Fibroblast of pulmonary artery (primary cell): ENCODE results near the gene FDCSP.
"Not testable (repeated sequence)": the region's sequence is repeated elsewhere in the genome, so short reads cannot be mapped to it uniquely, and the experiment has no call there.

Experiments used
- DNase-seq: peaks from one replicate; pipeline ENCODE4 v3.0.0-alpha.2; 2010; ENCODE audit warnings: low read depth
- H3K4me3 ChIP-seq: replicated peaks from 2 replicates; pipeline ENCODE4 v1.5.1; 2011; ENCODE audit warnings: low read depth, mild to moderate bottlenecking, control low read depth, low read length, moderate library complexity
- CTCF ChIP-seq: IDR thresholded peaks from 2 replicates; pipeline ENCODE4 v1.5.1; 2011; ENCODE audit warnings: mild to moderate bottlenecking, control low read depth, low read length, inconsistent platforms; ENCODE audit errors: missing control alignments

FDCSP gene

DNA sequence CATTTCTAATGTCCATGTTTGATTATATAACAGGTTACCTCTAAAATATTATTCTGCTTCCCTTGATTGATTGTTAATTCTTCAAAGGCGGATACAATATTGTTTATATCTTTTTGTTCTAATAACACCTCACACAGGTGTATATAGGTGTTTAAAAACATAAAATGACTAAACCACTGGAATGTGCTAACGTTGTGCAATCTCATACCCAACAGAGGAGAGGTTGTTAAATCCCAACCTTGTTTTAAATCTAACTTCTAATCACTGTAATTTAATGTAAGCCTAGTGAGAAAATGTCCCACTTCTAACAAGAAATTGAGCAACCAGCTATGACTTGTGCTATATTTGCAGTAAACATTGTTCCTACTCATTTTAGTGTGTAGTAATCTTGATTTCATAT lies 29.1 kb upstream of the FDCSP start:
- no peak for TF ChIP-seq CTCF
- H3K4me3 ChIP-seq = no peak overlapping the region
- DNase-seq = no peak

- no peak overlapping the region for H3K4me3 ChIP-seq
- TF ChIP-seq CTCF = no peak
- no peak for DNase-seq
Measured at GRCh38 chr4:70197842-70198241, 28.1 kb upstream of the FDCSP start.

- no peak for DNase-seq
- H3K4me3 ChIP-seq = no peak overlapping the region
- TF ChIP-seq CTCF = no peak
Measured at GRCh38 chr4:70203601-70204000, 22.3 kb upstream of the FDCSP start.

DNA sequence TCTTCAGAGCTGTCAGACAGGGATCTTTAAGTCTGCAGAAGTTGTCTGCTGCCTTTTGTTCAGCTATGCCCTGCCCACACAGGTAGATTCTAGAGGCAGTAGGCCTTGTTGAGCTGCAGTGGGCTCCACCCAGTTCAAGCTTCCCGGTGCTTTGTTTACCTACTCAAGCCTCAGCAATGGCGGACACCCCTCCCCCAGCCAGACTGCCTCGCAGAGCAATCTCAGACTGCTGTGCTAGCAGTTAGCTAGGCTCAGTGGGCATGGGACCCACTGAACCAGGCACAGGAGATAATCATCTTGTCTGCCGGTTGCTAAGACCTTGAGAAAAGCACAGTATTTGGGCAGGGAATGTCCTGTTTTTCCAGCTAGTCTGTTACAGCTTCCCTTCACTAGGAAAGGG lies 13.2 kb upstream of the FDCSP start:
- H3K4me3 ChIP-seq = not testable (repeated sequence)

GRCh38 chr4:70216109-70216508 lies 9.8 kb upstream of the FDCSP start:
- DNase-seq, H3K4me3 ChIP-seq: not testable (repeated sequence)

More for the DNA sequence above, 13.2 kb upstream of the FDCSP start:
- not testable (repeated sequence) for DNase-seq

GRCh38 chr4:70216550-70216949 lies 9.4 kb upstream of the FDCSP start:
- DNase-seq, H3K4me3 ChIP-seq: not testable (repeated sequence)

DNA sequence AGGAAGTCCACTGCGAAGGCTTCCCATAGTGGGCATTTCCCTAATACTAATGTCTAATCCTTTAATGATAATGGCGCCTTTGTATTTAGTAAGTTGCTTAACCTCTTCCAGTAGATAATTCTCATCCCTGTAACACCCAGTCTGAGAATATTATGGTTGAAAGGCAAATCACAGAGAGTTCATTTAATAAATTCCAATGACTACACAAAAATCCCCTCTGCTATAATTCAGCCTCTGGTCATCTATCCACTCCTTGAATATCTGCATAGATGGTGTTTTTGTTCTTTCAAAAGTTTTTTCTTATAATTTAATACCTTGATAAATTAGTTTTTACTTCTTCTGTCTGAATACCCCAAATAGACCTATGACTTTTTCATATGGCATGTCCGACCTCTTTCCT lies 4.5 kb upstream of the FDCSP start:
- not testable (repeated sequence) for H3K4me3 ChIP-seq, DNase-seq

DNA sequence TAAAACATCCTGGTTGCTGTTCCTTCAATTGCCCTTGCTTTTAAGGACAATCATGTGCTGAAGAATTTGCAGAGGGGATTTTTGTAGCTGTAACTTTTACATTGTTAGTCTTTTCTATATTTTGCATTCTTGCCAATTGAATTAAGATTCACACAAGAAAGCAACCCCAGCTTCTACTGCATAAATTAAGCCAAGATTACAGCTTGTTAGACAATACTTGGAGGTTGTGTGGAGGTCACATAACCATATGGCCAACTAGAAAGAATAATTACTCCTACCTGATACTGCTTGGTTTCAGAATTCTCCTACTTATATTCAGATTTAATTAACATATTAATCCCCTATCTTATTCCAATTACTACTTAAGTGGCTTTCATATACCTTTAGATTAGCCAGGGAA lies 4.1 kb upstream of the FDCSP start:
- H3K4me3 ChIP-seq, DNase-seq: not testable (repeated sequence)

- peak; percentile 7 for DNase-seq
- no peak for TF ChIP-seq CTCF
Measured at GRCh38 chr4:70236125-70236524, 10.2 kb downstream of the FDCSP start.

DNA sequence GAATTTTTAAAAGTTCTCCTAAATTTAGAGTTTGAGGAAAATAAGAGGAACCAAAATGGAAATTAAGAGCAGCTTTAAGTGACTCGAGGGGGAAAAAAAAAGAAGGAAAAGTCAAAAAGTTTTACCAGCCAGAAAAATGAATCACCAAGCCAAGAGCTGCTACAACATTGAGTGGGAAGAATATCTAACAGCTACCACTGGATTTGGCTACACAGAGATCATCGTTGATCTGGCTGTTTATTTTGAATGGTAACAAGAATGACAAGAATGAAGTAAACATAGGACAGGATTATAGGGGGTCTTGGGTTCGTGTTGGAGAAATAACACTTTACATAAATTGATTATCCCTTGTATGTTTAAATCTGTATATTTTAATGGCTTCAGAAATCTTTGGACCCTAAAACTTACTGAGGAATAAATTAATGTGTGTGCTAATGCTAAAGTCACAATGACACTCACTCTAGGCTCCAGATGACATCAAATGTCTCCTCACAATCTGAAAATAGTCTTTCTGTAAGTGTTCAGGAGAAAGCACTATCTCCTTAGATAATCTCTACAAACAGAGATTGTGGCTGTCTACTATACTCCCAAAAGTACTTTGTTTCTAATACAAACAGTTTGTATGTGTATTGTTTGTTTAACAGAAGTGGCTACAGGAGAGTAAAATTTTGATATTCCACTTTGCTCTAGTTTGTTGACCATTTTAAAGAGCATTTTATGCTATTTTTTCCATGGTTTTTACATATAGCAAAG lies 13.4 kb downstream of the FDCSP start:
- no peak for DNase-seq
- no peak overlapping the region for H3K4me3 ChIP-seq
- TF ChIP-seq CTCF = no peak

More at GRCh38 chr4:70236125-70236524, 10.2 kb downstream of the FDCSP start:
- H3K4me3 ChIP-seq = no peak overlapping the region
